HFFc6 (cell line): ENCODE results near the gene LY9. TPM values are rescaled to one million over a fixed set of nuclear protein-coding genes. Genes with fewer than 3 reads are reported as not detected.

Experiments used
- DNase-seq: peaks from one replicate; pipeline ENCODE4 v3.0.0-alpha.2; 2018
- H3K27ac Mint-ChIP-seq: 2 replicates; pipeline ENCODE4 v1.8.0; 2020; ENCODE audit warnings: mild to moderate bottlenecking, mixed read lengths
- H3K27me3 Mint-ChIP-seq: 2 replicates; pipeline ENCODE4 v1.8.0; 2021; ENCODE audit warnings: mild to moderate bottlenecking, moderate library complexity, mixed read lengths; ENCODE audit not compliant: insufficient read depth
- H3K36me3 Mint-ChIP-seq: 2 replicates; pipeline ENCODE4 v1.8.0; 2021; ENCODE audit warnings: low read depth, mixed read lengths
- H3K4me1 Mint-ChIP-seq: 2 replicates; pipeline ENCODE4 v1.8.0; 2020; ENCODE audit warnings: low read depth, mixed read lengths
- H3K4me3 Mint-ChIP-seq: 2 replicates; pipeline ENCODE4 v1.8.0; 2020; ENCODE audit warnings: mild to moderate bottlenecking, moderate library complexity, mixed read lengths
- H3K9me3 Mint-ChIP-seq: 2 replicates; pipeline ENCODE4 v1.8.0; 2020; ENCODE audit warnings: mild to moderate bottlenecking, mixed read lengths
- CTCF ChIP-seq: fragments of 200-600 bp; sonication (generic); IDR thresholded peaks from 2 replicates; pipeline ENCODE4 v1.5.0; 2021; ENCODE audit warnings: antibody characterized with exemption, mild to moderate bottlenecking
- total RNA-seq, 6 experiments: library from RNA; stranded (reverse); fragmentation: NEBNext Ultra II Directional; extraction: Animal tissue kit (Norgen Biotek cat#: 25700); gene quantifications; 2 replicates in 1 of 6; 3 replicates in 5 of 6; pipeline ENCODE4 v1.2.3, GENCODE V29; 2021

The LY9 gene
- total RNA-seq, 6 experiments from 2014 or later = not detected

- Mint-ChIP-seq H3K4me3 (no peak overlapping the region), H3K27ac (no peak overlapping the region), H3K27me3 (peaks cover 12% of the 10 kb centered on the region), H3K9me3 (no peaks in the 10 kb centered on the region), H3K4me1 (peaks cover 18% of the 10 kb centered on the region), H3K36me3 (no peaks in the 10 kb centered on the region)
- no peak for TF ChIP-seq CTCF
- no peak for DNase-seq
Observed at GRCh38 chr1:160750608-160751007, 45.4 kb upstream of the LY9 start.

GRCh38 chr1:160752406-160752805, 43.6 kb upstream of the LY9 start:
- no peaks in the 10 kb centered on the region for H3K36me3 Mint-ChIP-seq
- peaks cover 7% of the 10 kb centered on the region for H3K27me3 Mint-ChIP-seq
- H3K4me3 Mint-ChIP-seq = no peak overlapping the region
- no peak for TF ChIP-seq CTCF
- peaks cover 18% of the 10 kb centered on the region for H3K4me1 Mint-ChIP-seq
- no peak overlapping the region for H3K27ac Mint-ChIP-seq
- no peaks in the 10 kb centered on the region for H3K9me3 Mint-ChIP-seq
- DNase-seq = no peak

GRCh38 chr1:160752924-160753323, 43.0 kb upstream of the LY9 start:
- H3K27me3 Mint-ChIP-seq = peaks cover 7% of the 10 kb centered on the region
- H3K9me3 Mint-ChIP-seq = no peaks in the 10 kb centered on the region
- no peak for TF ChIP-seq CTCF
- no peak for DNase-seq
- H3K27ac Mint-ChIP-seq = no peak overlapping the region
- H3K36me3 Mint-ChIP-seq = no peaks in the 10 kb centered on the region
- peaks cover 13% of the 10 kb centered on the region for H3K4me1 Mint-ChIP-seq
- H3K4me3 Mint-ChIP-seq = no peak overlapping the region

- Mint-ChIP-seq H3K27me3 (peaks cover 7% of the 10 kb centered on the region), H3K4me1 (peaks cover 6% of the 10 kb centered on the region), H3K36me3 (no peaks in the 10 kb centered on the region), H3K27ac (no peak overlapping the region), H3K4me3 (no peak overlapping the region), H3K9me3 (no peaks in the 10 kb centered on the region)
- no peak for DNase-seq
- TF ChIP-seq CTCF = no peak
Observed at GRCh38 chr1:160753594-160753993, 42.4 kb upstream of the LY9 start.

- H3K36me3 Mint-ChIP-seq = no peaks in the 10 kb centered on the region
- no peak for DNase-seq
Observed at GRCh38 chr1:160755461-160755860, 40.5 kb upstream of the LY9 start.

More at GRCh38 chr1:160755461-160755860, 40.5 kb upstream of the LY9 start:
- Mint-ChIP-seq H3K27ac (no peak overlapping the region), H3K27me3 (peaks cover 6% of the 10 kb centered on the region), H3K4me3 (no peak overlapping the region), H3K4me1 (no peaks in the 10 kb centered on the region), H3K9me3 (no peaks in the 10 kb centered on the region)
- TF ChIP-seq CTCF = no peak
